ENCODE data around the gene NHLRC1.

Gene NHLRC1

GRCh38 chr6:18080544-18080943, 41.9 kb downstream of the NHLRC1 start:
- no peak for DNase-seq

- no peak for DNase-seq
Observed at GRCh38 chr6:18078866-18079265, 43.6 kb downstream of the NHLRC1 start.

- DNase-seq: no peak
Observed at GRCh38 chr6:18076231-18076630, 46.2 kb downstream of the NHLRC1 start.

- no peak for DNase-seq
Observed at GRCh38 chr6:18072841-18073240, 49.6 kb downstream of the NHLRC1 start.

GRCh38 chr6:18070486-18070885, 52.0 kb downstream of the NHLRC1 start:
- no peak for DNase-seq

Measured in activated CD4-positive, alpha-beta T cell treated with anti-CD3 and anti-CD28 coated beads, Interleukin-2, amount 50 U/mL, for 1 hour (primary cell).